GM12878 (cell line): ENCODE results near the gene PHOX2B. TPM values are rescaled to one million over a fixed set of nuclear protein-coding genes. Genes with fewer than 3 reads are reported as not detected.

Experiments used
- ATAC-seq: fragments of 200-7000 bp; cut with Tn5 transposase; 3 replicates; pipeline ENCODE4 v1.9.1; 2020; ENCODE audit warnings: mild to moderate bottlenecking, moderate library complexity
- BruUV-seq: library from RNA; stranded (reverse); fragments of 400-500 nt; replicated peaks from 2 replicates; lab custom pipeline; 2021; lab: Mats Ljungman, UMichigan
- CTCF ChIA-PET: fragments of 300-600 bp; sonication (Branson Sonifier 250); formaldehyde crosslinking; extraction: SDS; loops from one replicate; lab custom pipeline; 2021; ENCODE audit warnings: inconsistent platforms; lab: Yijun Ruan, JAX
- POLR2A ChIA-PET: fragments of 350-600 bp; formaldehyde crosslinking; extraction: SDS; loops from one replicate; lab custom pipeline; 2021; ENCODE audit warnings: inconsistent platforms; lab: Charles Lee
- RAD21 ChIA-PET: fragments of 300-600 bp; sonication (Branson Sonifier 250); formaldehyde crosslinking; loops from one replicate; lab custom pipeline; 2023; ENCODE audit warnings: antibody characterized with exemption; ENCODE audit not compliant: unreplicated experiment; lab: Charles Lee
- SMC1A ChIA-PET: fragments of 300-600 bp; sonication (Branson Sonifier 250); formaldehyde crosslinking; loops from one replicate; lab custom pipeline; 2023; ENCODE audit not compliant: unreplicated experiment, uncharacterized antibody; lab: Charles Lee
- DNase-seq: peaks from one replicate; pipeline ENCODE4 v3.0.0-alpha.2; 2011; ENCODE audit warnings: low read depth, low spot score
- FAIRE-seq: peaks from 3 replicates; lab custom pipeline; 2011; peaks lifted over from hg19 to GRCh38; lab: Jason Lieb, UNC
- H2AFZ ChIP-seq: 2 replicates; pipeline ENCODE4 v1.6.0; 2011; ENCODE audit warnings: low read depth, low read length, control low read depth; ENCODE audit not compliant: control insufficient read depth
- H3K27ac ChIP-seq: 2 replicates; pipeline ENCODE4 v1.5.1; 2011; ENCODE audit warnings: control low read depth; ENCODE audit not compliant: control insufficient read depth, insufficient read depth
- H3K27me3 ChIP-seq, 2 experiments: replicated peaks in 1 of 2; 2 replicates each; pipeline versions ENCODE4 v1.6.0 to v1.6.1; 2011; ENCODE audit warnings: low read length in 1 of 2; ENCODE audit not compliant: control insufficient read depth in 2 of 2, insufficient read depth in 2 of 2
- H3K36me3 ChIP-seq, 2 experiments: 2 replicates each; pipeline ENCODE4 v1.5.1; 2011; ENCODE audit warnings: low read length in 1 of 2; ENCODE audit not compliant: control insufficient read depth in 2 of 2, insufficient read depth in 2 of 2
- H3K4me1 ChIP-seq: 2 replicates; pipeline ENCODE4 v1.6.1; 2011; ENCODE audit warnings: mild to moderate bottlenecking, low read length, moderate library complexity, mixed read lengths; ENCODE audit not compliant: control insufficient read depth, insufficient read depth
- H3K4me2 ChIP-seq: 2 replicates; pipeline ENCODE4 v1.6.0; 2011; ENCODE audit warnings: control low read depth; ENCODE audit not compliant: control insufficient read depth, insufficient read depth
- H3K4me3 ChIP-seq: fragments of 200-600 bp; sonication (generic); 2 replicates; pipeline ENCODE4 v1.5.1; 2016
- H3K79me2 ChIP-seq: 2 replicates; pipeline ENCODE4 v1.6.0; 2011; ENCODE audit warnings: low read length; ENCODE audit not compliant: control insufficient read depth, insufficient read depth
- H3K9ac ChIP-seq: 2 replicates; pipeline ENCODE4 v1.8.0; 2011; ENCODE audit warnings: low read length, control low read depth, mixed read lengths; ENCODE audit not compliant: control insufficient read depth, insufficient read depth
- H3K9me3 ChIP-seq: replicated peaks from 3 replicates; pipeline ENCODE4 v1.5.1; 2011; ENCODE audit warnings: mild to moderate bottlenecking, low read length; ENCODE audit not compliant: control insufficient read depth, insufficient read depth
- H4K20me1 ChIP-seq: 2 replicates; pipeline ENCODE4 v1.6.0; 2011; ENCODE audit not compliant: control insufficient read depth, insufficient read depth
- CBFB ChIP-seq: IDR thresholded peaks from 2 replicates; pipeline ENCODE4 v1.6.1; 2016; ENCODE audit warnings: antibody characterized with exemption, low read depth
- IKZF1 ChIP-seq: fragments of 450-650 bp; conservative IDR thresholded peaks from 2 replicates; pipeline ENCODE4 v1.6.1; 2017; ENCODE audit warnings: antibody characterized with exemption, mild to moderate bottlenecking
- KDM1A ChIP-seq: fragments of 200-600 bp; sonication (generic); IDR thresholded peaks from 2 replicates; pipeline ENCODE4 v1.6.1; 2016; ENCODE audit warnings: borderline replicate concordance
- MAX ChIP-seq: IDR thresholded peaks from 2 replicates; pipeline ENCODE4 v1.6.1; 2012; ENCODE audit warnings: low read depth, low read length, improper control_type of control experiment
- NFYB ChIP-seq: IDR thresholded peaks from 2 replicates; pipeline ENCODE4 v1.6.1; 2011; ENCODE audit warnings: low read depth, mild to moderate bottlenecking, low read length, improper control_type of control experiment, moderate library complexity; ENCODE audit not compliant: insufficient read depth
- NRF1 ChIP-seq: conservative IDR thresholded peaks from 2 replicates; pipeline ENCODE4 v1.6.1; 2011; ENCODE audit warnings: mild to moderate bottlenecking, low read depth, low read length, improper control_type of control experiment
- SP1 ChIP-seq: IDR thresholded peaks from one replicate; pipeline ENCODE4 v1.6.1; 2011; ENCODE audit warnings: low read depth, low read length
- ZNF687 ChIP-seq: fragments of 450-650 bp; IDR thresholded peaks from 2 replicates; pipeline ENCODE4 v1.6.1; 2017; ENCODE audit warnings: mild to moderate bottlenecking, moderate library complexity
- WGBS: methylation state at CpG from one replicate; pipeline ENCODE4 v1.1.6; 2016; ENCODE audit warnings: low lambda C conversion rate; ENCODE audit not compliant: insufficient replicate concordance, insufficient coverage; ENCODE audit errors: missing lambda C conversion rate; 5-methylcytosine and 5-hydroxymethylcytosine counted together
- in situ Hi-C: fragments of 300-500 bp; cut with MboI; formaldehyde crosslinking; loops from 9 replicates; pipeline ENCODE4 v1.14.3; 2018; ENCODE audit warnings: mixed read lengths
- intact Hi-C: fragments of 100-400 bp; cut with micrococcal nuclease; formaldehyde crosslinking; loops from one replicate; pipeline ENCODE4 v1.14.2; 2022; ENCODE audit not compliant: unreplicated experiment
- polyA plus RNA-seq, 11 experiments: library from polyadenylated mRNA; depleted of rRNA in 4 of 11; unstranded in 6 of 11; stranded (reverse) in 5 of 11; fragments of >200 nt; fragmentation: Nextera tagmentation in 4 of 11; fragmentation: Illumina TruSeq in 1 of 11; extraction: Ambion mirVana in 4 of 11; extraction: Trizol in 1 of 11; gene quantifications; 1 replicate in 1 of 11; 2 replicates in 10 of 11; pipeline versions ENCODE4 v1.2.1 to v1.2.3, GENCODE V29; 2011 to 2016; ENCODE audit warnings: inconsistent platforms in 2 of 11, missing spikeins in 2 of 11, low read depth in 1 of 11
- total RNA-seq, 4 experiments: library from RNA; depleted of rRNA in 3 of 4; stranded (reverse); fragments of >200 nt in 3 of 4; fragmentation: Illumina TruSeq in 1 of 4; extraction: Trizol in 1 of 4; gene quantifications; 2 replicates each; pipeline versions ENCODE4 v1.2.1 to v1.2.3, GENCODE V29; 2013 to 2021
- TF ChIP-seq, protein P1 (sequence below): IDR thresholded peaks from 2 replicates; pipeline ENCODE4 v1.6.1; 2011; ENCODE audit warnings: low read depth, mild to moderate bottlenecking, low read length, moderate library complexity, borderline replicate concordance; ENCODE audit errors: extremely low read depth

Gene PHOX2B
- total and polyA plus RNA-seq, 10 of the 15 experiments (the other 5 are each of a cell fraction or from before 2014, with no cell fraction given): not detected

DNA sequence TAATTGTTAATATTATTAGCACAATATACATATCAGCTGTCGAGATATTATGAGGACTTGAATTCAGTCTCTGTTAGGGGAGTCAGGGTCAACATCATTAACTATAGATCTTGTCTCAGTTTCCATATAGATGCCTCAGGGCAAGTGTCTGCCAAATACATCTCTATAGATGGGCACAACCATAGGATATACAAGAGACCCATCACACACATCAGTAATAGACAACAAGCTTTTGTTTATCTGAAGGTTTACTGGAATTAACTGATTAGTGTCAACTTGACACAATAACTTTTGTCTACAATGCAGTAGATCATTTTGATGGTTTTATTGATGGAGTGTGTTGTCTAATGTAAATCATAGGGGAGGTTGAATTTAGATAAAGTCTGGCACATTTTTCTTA is 37.1 kb upstream of the PHOX2B start:
- intact Hi-C loops (no loop called here), in situ Hi-C loops (no loop called here)
- RAD21 ChIA-PET: no interaction called here
- no peak for DNase-seq
- H3K4me2 ChIP-seq: no peak overlapping the region
- H3K4me3 ChIP-seq: no peak overlapping the region
- no peaks in the 10 kb centered on the region for H3K79me2 ChIP-seq
- POLR2A ChIA-PET: no interaction called here
- H3K9me3 ChIP-seq: no peaks in the 10 kb centered on the region
- CTCF ChIA-PET: interaction anchor here (0.6 kb wide), 1 partner anchor 373 kb away, joined by 3 read pairs; no protein-coding TSS in a partner anchor
- H3K27me3 ChIP-seq: no peaks in the 10 kb centered on the region
- no peak overlapping the region for H2AFZ ChIP-seq
- H3K4me1 ChIP-seq: no peaks in the 10 kb centered on the region
- H3K36me3 ChIP-seq: no peaks in the 10 kb centered on the region
- H3K27ac ChIP-seq: no peak overlapping the region
- SMC1A ChIA-PET: no interaction called here
- no peak for ATAC-seq
- H3K9ac ChIP-seq: no peak overlapping the region
- no TSS peak for BruUV-seq
- no peak for FAIRE-seq
- no peak for TF ChIP-seq IKZF1
- TF ChIP-seq NFYB: no peak
- no peak for TF ChIP-seq ZNF687
- no peak for TF ChIP-seq CBFB
- TF ChIP-seq SP1: no peak
- TF ChIP-seq MAX: no peak
- TF ChIP-seq, protein P1, sequence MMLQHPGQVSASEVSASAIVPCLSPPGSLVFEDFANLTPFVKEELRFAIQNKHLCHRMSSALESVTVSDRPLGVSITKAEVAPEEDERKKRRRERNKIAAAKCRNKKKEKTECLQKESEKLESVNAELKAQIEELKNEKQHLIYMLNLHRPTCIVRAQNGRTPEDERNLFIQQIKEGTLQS: no peak
- no peak for TF ChIP-seq KDM1A
- no peak for TF ChIP-seq NRF1
- WGBS: 0% methylated on average over 1 of the region's 1 CpG
- H4K20me1 ChIP-seq: no peaks in the 10 kb centered on the region
